Mesendoderm (in vitro differentiated cells): ENCODE data around the gene WDFY2.

Experiments
- DNase-seq: peaks from one replicate; pipeline ENCODE4 v3.0.0; 2013
- H2AK5ac ChIP-seq: 2 replicates; pipeline ENCODE4 v1.6.1; 2013; ENCODE audit warnings: low read length, inconsistent platforms
- H2BK120ac ChIP-seq: 2 replicates; pipeline ENCODE4 v1.6.1; 2013; ENCODE audit warnings: low read depth, mild to moderate bottlenecking, low read length, moderate library complexity, mixed read lengths
- H2BK15ac ChIP-seq: replicated peaks from 2 replicates; pipeline ENCODE4 v1.6.1; 2013; ENCODE audit warnings: low read depth, mild to moderate bottlenecking, moderate library complexity
- H2BK5ac ChIP-seq: 2 replicates; pipeline ENCODE4 v1.6.1; 2013; ENCODE audit warnings: low read length, inconsistent platforms
- H3K18ac ChIP-seq: 2 replicates; pipeline ENCODE4 v1.6.1; 2013; ENCODE audit warnings: mild to moderate bottlenecking, low read length, mixed read lengths
- H3K23ac ChIP-seq: one replicate; pipeline ENCODE4 v1.6.1; 2013; ENCODE audit warnings: low read length
- H3K27ac ChIP-seq: 2 replicates; pipeline ENCODE4 v1.5.1; 2013; ENCODE audit warnings: low read depth, mild to moderate bottlenecking, inconsistent platforms, low read length, moderate library complexity
- H3K27me3 ChIP-seq: 2 replicates; pipeline ENCODE4 v1.6.1; 2013; ENCODE audit warnings: low read length, control low read depth, mild to moderate bottlenecking, inconsistent platforms; ENCODE audit not compliant: insufficient read depth, poor library complexity
- H3K36me3 ChIP-seq: 2 replicates; pipeline ENCODE4 v1.6.1; 2013; ENCODE audit warnings: low read length, inconsistent platforms; ENCODE audit not compliant: control insufficient read depth, insufficient read depth
- H3K4ac ChIP-seq: one replicate; pipeline ENCODE4 v1.6.1; 2013; ENCODE audit warnings: low read depth, mild to moderate bottlenecking, low read length, moderate library complexity
- H3K4me1 ChIP-seq: 2 replicates; pipeline ENCODE4 v1.6.1; 2013; ENCODE audit warnings: low read depth, low read length, inconsistent platforms; ENCODE audit not compliant: control insufficient read depth
- H3K4me2 ChIP-seq: 2 replicates; pipeline ENCODE4 v1.6.1; 2013; ENCODE audit warnings: low read length
- H3K4me3 ChIP-seq: 2 replicates; pipeline ENCODE4 v1.5.1; 2013; ENCODE audit warnings: mild to moderate bottlenecking, low read length
- H3K56ac ChIP-seq: one replicate; pipeline ENCODE4 v1.6.1; 2013; ENCODE audit warnings: low read length
- H3K79me1 ChIP-seq: 2 replicates; pipeline ENCODE4 v1.6.1; 2013; ENCODE audit warnings: low read length, inconsistent platforms
- H3K79me2 ChIP-seq: 2 replicates; pipeline ENCODE4 v1.6.1; 2013; ENCODE audit warnings: mild to moderate bottlenecking, low read length; ENCODE audit not compliant: control insufficient read depth, insufficient read depth
- H3K9ac ChIP-seq: 2 replicates; pipeline ENCODE4 v1.6.1; 2013; ENCODE audit warnings: low read length, inconsistent platforms
- H4K5ac ChIP-seq: one replicate; pipeline ENCODE4 v1.6.1; 2013; ENCODE audit warnings: low read length
- H4K8ac ChIP-seq: one replicate; pipeline ENCODE4 v1.6.1; 2013; ENCODE audit warnings: low read depth, mild to moderate bottlenecking, control low read depth, low read length, moderate library complexity
- WGBS: extraction: QIAGEN DNeasy Blood & Tissue Kit; methylation state at CpG from one replicate; pipeline ENCODE4 v1.1.7; 2013; ENCODE audit warnings: low lambda C conversion rate, missing lambda C conversion rate; ENCODE audit not compliant: insufficient coverage; ENCODE audit errors: extremely low coverage; 5-methylcytosine and 5-hydroxymethylcytosine counted together

The WDFY2 gene

GRCh38 chr13:51624695-51625345 lies 40.6 kb downstream of the WDFY2 start:
- Histone ChIP-seq H3K27me3 (no peaks in the 10 kb centered on the region), H3K23ac (no peak overlapping the region), H3K4me1 (peaks cover 2% of the 10 kb centered on the region), H3K79me2 (peaks cover 11% of the 10 kb centered on the region), H2BK15ac (no peak overlapping the region), H3K4ac (no peak overlapping the region), H3K79me1 (peaks cover 12% of the 10 kb centered on the region), H3K56ac (no peak overlapping the region), H3K27ac (no peak overlapping the region), H3K9ac (no peak overlapping the region), H3K36me3 (no peaks in the 10 kb centered on the region), H2BK5ac (no peak overlapping the region), H4K8ac (no peak overlapping the region), H2BK120ac (no peak overlapping the region), H4K5ac (no peak overlapping the region), H3K4me2 (no peak overlapping the region), H3K18ac (no peak overlapping the region), H2AK5ac (no peak overlapping the region), H3K4me3 (no peak overlapping the region)
- WGBS = no CpG with 5 or more reads among the region's 3 CpGs
- no peak for DNase-seq

DNA sequence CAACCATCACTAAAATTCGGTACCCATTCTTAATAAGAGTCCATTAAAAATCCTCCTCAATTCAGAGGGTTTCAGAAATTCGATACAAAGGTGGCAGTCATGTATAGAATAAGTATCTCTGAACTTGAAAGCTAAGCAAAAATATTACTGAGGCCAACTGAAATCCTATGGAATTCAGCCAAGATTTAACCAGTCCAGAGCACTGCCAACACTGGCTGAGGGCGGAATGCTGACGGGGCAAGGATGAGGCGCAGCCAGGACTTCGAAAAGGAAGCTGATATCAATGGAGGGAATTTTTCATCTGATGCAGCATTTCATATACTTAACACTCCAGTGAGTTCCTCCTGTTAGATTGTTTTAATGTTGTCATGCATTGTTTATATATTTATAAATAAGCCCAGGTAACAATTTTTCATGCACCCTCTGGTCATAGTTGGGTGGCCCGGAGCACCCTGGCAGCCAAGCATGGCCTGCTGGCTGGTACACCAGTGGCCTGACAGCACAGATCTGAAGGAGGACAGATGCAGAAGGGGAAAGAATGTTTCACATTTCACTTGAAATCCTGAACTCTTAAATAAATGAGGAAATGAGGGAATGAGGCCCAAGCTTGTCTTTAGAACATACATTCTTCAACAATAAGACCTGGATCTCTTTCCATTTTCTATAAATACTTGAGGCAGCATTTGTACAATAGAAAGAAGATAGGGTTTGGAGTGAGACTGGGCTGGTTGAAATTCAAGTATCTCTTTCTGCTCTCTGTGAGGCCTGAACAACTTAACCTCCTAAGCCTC lies 41.5 kb downstream of the WDFY2 start:
- no peaks in the 10 kb centered on the region for H3K36me3 ChIP-seq
- H2BK15ac ChIP-seq = no peak overlapping the region
- H4K8ac ChIP-seq = no peak overlapping the region
- no peak overlapping the region for H3K4me3 ChIP-seq
- H2AK5ac ChIP-seq = no peak overlapping the region
- WGBS = no CpG with 5 or more reads among the region's 7 CpGs
- peaks cover 10% of the 10 kb centered on the region for H3K79me1 ChIP-seq
- no peak overlapping the region for H4K5ac ChIP-seq
- peaks cover 8% of the 10 kb centered on the region for H3K79me2 ChIP-seq
- no peak overlapping the region for H2BK5ac ChIP-seq
- H3K9ac ChIP-seq = no peak overlapping the region
- H3K27me3 ChIP-seq = no peaks in the 10 kb centered on the region
- no peak overlapping the region for H3K18ac ChIP-seq
- no peak for DNase-seq
- no peak overlapping the region for H3K56ac ChIP-seq
- no peak overlapping the region for H3K4ac ChIP-seq
- H3K23ac ChIP-seq = no peak overlapping the region
- no peaks in the 10 kb centered on the region for H3K4me1 ChIP-seq
- no peak overlapping the region for H2BK120ac ChIP-seq
- no peak overlapping the region for H3K27ac ChIP-seq
- H3K4me2 ChIP-seq = no peak overlapping the region

DNA sequence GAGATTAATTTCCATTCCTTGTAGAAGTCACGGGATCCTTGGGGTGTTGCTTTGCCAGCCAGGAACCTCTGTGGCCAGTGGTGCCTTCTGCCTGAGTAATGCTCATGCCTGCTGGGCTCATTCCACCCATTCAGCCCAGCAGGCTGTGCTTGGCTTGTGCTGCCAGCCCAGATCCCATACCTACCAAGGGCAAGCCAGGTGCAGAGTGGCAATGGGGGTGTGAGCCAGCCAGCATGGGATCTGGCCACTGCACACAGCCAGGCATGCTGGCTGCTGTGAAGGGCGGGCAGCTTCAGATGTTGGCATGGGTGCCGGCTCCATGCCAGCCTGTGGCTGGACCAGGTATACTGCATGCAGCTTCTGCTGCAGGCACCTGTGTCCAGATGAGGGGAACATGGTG lies 42.5 kb downstream of the WDFY2 start:
- no peak overlapping the region for H2BK15ac ChIP-seq
- H3K4me2 ChIP-seq = no peak overlapping the region
- WGBS = no CpG with 5 or more reads among the region's 3 CpGs
- no peak overlapping the region for H2BK5ac ChIP-seq
- H3K18ac ChIP-seq = no peak overlapping the region
- H3K27me3 ChIP-seq = no peaks in the 10 kb centered on the region
- H3K9ac ChIP-seq = no peak overlapping the region
- H3K56ac ChIP-seq = no peak overlapping the region
- no peak overlapping the region for H3K23ac ChIP-seq
- no peak overlapping the region for H4K8ac ChIP-seq
- no peak for DNase-seq
- peaks cover 8% of the 10 kb centered on the region for H3K79me2 ChIP-seq
- no peaks in the 10 kb centered on the region for H3K36me3 ChIP-seq
- no peak overlapping the region for H2AK5ac ChIP-seq
- H3K4me3 ChIP-seq = no peak overlapping the region
- peaks cover 10% of the 10 kb centered on the region for H3K79me1 ChIP-seq
- no peaks in the 10 kb centered on the region for H3K4me1 ChIP-seq
- no peak overlapping the region for H4K5ac ChIP-seq
- no peak overlapping the region for H2BK120ac ChIP-seq
- no peak overlapping the region for H3K4ac ChIP-seq
- no peak overlapping the region for H3K27ac ChIP-seq

DNA sequence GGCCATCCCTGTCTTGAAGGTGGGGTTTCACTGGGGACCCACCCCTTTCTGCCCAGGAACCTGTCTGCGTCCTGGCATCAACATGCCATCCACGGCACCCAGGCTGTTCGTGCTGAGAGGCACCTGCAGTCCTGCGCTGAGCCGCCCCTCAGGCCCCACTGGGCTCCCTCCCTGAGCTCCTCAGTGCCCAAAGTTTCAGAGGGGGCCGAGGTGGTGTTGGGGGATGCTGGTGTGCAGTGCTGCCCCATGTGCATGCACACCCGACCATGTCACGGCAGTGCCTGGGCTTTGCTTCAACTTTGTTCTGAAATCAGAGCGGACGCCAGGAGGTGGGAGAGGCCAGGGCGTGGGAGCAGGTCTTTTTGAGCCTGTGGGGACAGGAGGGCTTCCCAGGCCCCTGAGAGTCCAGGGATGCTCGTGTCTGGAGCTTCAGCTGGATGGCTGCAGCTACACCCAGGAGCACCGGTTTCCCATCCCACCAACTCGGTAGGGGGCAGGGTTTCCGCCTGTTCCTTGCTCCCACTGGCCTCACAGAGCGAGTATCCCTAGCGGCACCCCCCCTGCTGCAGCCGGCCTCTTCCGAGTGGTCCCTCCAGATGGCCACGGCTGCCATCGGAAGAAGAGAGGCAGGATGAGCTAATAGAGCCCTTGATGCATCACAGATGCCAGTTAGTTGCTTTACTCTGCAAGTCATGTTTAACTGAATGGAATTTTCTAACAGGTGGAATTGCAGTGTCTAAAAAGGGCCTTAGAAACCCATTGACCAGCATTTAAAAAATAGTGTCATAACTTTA lies 44.0 kb downstream of the WDFY2 start:
- H3K56ac ChIP-seq = no peak overlapping the region
- no peaks in the 10 kb centered on the region for H3K27me3 ChIP-seq
- H3K4me1 ChIP-seq = peaks cover 2% of the 10 kb centered on the region
- no peak overlapping the region for H3K4me2 ChIP-seq
- H4K5ac ChIP-seq = no peak overlapping the region
- H2BK5ac ChIP-seq = no peak overlapping the region
- H4K8ac ChIP-seq = no peak overlapping the region
- no peak overlapping the region for H3K4ac ChIP-seq
- no peaks in the 10 kb centered on the region for H3K36me3 ChIP-seq
- no peak overlapping the region for H3K23ac ChIP-seq
- H3K9ac ChIP-seq = no peak overlapping the region
- peaks cover 8% of the 10 kb centered on the region for H3K79me2 ChIP-seq
- no peak overlapping the region for H3K4me3 ChIP-seq
- H3K18ac ChIP-seq = no peak overlapping the region
- no peak overlapping the region for H2AK5ac ChIP-seq
- no peak for DNase-seq
- no peak overlapping the region for H2BK120ac ChIP-seq
- no peak overlapping the region for H3K27ac ChIP-seq
- no CpG with 5 or more reads among the region's 21 CpGs for whole genome bisulfite sequencing
- no peak overlapping the region for H2BK15ac ChIP-seq
- peaks cover 8% of the 10 kb centered on the region for H3K79me1 ChIP-seq

DNA sequence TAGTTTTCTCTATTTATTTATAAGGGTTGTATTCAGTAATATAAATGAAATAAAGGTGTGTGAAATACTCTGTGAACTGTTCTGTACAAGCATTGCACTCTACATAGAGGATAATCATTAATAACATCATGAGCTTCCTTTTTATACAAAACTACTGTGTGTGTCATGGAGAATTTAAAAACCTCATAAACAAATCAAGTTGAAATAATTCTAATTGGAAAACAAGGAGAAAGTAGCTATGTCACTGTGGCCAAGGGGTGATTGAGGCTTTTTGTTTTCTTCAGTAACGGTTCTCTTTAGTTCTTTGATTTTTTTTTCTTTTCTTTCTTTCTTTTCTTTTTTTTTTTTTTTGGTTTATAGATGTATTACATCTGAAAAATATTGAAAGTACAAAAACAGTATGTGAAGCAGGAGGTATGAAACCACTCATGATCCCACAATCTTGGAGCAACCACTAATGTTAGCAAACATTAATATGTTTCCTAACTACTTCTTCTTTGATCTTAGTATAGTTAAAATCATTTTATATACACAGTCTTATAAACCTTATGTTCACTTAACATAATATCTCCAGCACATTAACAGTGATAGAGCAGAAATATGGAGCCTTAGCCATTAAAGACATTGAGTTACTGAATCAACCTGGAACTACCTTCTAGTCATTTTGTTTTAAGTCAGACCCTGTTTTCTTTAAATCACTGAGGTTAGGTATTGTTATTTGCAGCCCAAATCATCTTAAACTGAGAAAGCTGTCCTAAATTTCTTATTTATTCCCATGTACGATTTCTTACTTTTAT lies 45.4 kb downstream of the WDFY2 start:
- Histone ChIP-seq H3K4ac (no peak overlapping the region), H2AK5ac (no peak overlapping the region), H3K56ac (no peak overlapping the region), H2BK120ac (no peak overlapping the region), H3K36me3 (no peaks in the 10 kb centered on the region), H3K9ac (no peak overlapping the region), H3K4me2 (no peak overlapping the region), H3K79me1 (peaks cover 5% of the 10 kb centered on the region), H3K4me3 (no peak overlapping the region), H2BK15ac (no peak overlapping the region), H3K18ac (no peak overlapping the region), H3K23ac (no peak overlapping the region), H4K8ac (no peak overlapping the region), H3K27ac (no peak overlapping the region), H3K27me3 (no peaks in the 10 kb centered on the region), H4K5ac (no peak overlapping the region), H3K79me2 (peaks cover 6% of the 10 kb centered on the region), H2BK5ac (no peak overlapping the region), H3K4me1 (peaks cover 2% of the 10 kb centered on the region)
- no CpG with 5 or more reads among the region's 2 CpGs for WGBS
- no peak for DNase-seq
